ENCODE measurements around the gene LGMN.

DNA sequence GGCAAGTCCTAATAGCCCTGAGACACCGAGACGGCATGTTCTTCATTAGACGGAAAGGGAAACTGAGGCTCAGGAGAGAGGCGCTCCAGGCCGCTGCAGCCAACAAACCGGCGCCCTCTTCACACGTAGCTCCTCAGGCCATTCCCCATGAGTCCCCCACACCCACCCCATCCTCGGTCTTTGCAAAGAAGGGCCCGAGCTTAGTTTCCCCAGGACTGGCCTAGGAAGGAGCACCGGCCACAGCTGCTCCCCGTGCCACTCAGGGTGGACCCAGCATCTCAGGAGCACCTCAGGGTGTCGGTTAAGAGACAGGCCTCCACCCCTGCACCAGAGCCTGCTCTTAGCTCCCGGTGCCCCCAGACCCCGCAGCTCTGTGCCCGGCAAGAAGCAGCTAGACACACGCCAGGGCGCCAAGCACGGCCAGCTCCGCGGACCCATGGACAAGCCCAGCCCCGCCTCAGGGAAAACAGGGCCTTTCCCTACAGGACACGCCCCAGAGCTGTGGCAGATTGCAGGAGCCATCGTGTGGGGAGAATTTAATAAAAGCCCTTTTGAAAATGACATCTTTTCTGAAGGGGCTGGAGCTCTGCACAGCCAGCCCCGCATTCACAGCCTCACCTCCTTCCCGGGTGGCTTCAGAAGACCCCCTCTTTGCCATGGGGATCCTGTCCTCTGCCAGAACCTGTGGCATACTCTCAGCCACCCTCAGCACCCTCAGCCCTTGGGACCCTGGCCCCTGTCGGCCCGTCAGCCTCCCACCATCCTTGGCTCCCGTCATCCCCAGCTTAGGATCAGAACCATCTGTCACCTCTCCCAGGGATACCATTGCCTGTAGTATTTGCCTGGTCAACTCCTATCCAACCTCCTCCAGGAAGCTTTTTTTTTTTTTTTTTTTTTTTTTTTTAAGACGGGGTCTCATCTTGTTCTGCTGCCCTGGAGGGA, 59.7 kb downstream of the LGMN start:
- TF ChIP-seq, protein P1, sequence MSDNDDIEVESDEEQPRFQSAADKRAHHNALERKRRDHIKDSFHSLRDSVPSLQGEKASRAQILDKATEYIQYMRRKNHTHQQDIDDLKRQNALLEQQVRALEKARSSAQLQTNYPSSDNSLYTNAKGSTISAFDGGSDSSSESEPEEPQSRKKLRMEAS (IDR thresholded peaks at IDR 0.05): no peak
- TF ChIP-seq YY1 (IDR thresholded peaks at IDR 0.05; ENCODE audit: low read depth): no peak
- no peak for TF ChIP-seq CEBPB (IDR thresholded peaks at IDR 0.05)
- TF ChIP-seq TEAD4 (IDR thresholded peaks at IDR 0.05): no peak
- no peak for TF ChIP-seq EP300 (IDR thresholded peaks at IDR 0.05; ENCODE audit: borderline replicate concordance)
- TF ChIP-seq TAF1 (IDR thresholded peaks at IDR 0.05; ENCODE audit: low read depth): no peak
- TF ChIP-seq REST (IDR thresholded peaks at IDR 0.05; ENCODE audit: low read depth): no peak
- no peak for TF ChIP-seq EGR1 (IDR thresholded peaks at IDR 0.05)
- TF ChIP-seq TCF12 (IDR thresholded peaks at IDR 0.05; ENCODE audit: low read depth): no peak
- no peak for TF ChIP-seq CREB1 (IDR thresholded peaks at IDR 0.05; ENCODE audit: low read depth)
- TF ChIP-seq, protein P2, sequence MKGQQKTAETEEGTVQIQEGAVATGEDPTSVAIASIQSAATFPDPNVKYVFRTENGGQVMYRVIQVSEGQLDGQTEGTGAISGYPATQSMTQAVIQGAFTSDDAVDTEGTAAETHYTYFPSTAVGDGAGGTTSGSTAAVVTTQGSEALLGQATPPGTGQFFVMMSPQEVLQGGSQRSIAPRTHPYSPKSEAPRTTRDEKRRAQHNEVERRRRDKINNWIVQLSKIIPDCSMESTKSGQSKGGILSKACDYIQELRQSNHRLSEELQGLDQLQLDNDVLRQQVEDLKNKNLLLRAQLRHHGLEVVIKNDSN (IDR thresholded peaks at IDR 0.05): no peak
- TF ChIP-seq RAD21 (IDR thresholded peaks at IDR 0.05; ENCODE audit: low read depth): no peak
- TF ChIP-seq FOXM1 (IDR thresholded peaks at IDR 0.05; ENCODE audit: borderline replicate concordance, low read depth): no peak

All from Ishikawa (cell line).